Activated CD4-positive, alpha-beta T cell treated with anti-CD3 and anti-CD28 coated beads, Interleukin-2, amount 10 ng/mL, durations not matched to agents 24 days and 14 days (primary cell): ENCODE data around the gene WFDC8. TPM values are rescaled to one million over a fixed set of nuclear protein-coding genes. Genes with fewer than 3 reads are reported as not detected.

Experiments used
- DNase-seq: peaks from one replicate; pipeline ENCODE4 v3.0.0; 2022
- H3K27ac Mint-ChIP-seq: one replicate; pipeline ENCODE4 v1.8.0; 2022; ENCODE audit warnings: mild to moderate bottlenecking, mixed read lengths
- H3K27me3 Mint-ChIP-seq: one replicate; pipeline ENCODE4 v1.8.0; 2022; ENCODE audit warnings: mixed read lengths
- H3K36me3 Mint-ChIP-seq: one replicate; pipeline ENCODE4 v1.8.0; 2022; ENCODE audit warnings: low read depth, mild to moderate bottlenecking, mixed read lengths
- H3K4me1 Mint-ChIP-seq: one replicate; pipeline ENCODE4 v1.8.0; 2021; ENCODE audit warnings: mixed read lengths
- H3K4me3 Mint-ChIP-seq: one replicate; pipeline ENCODE4 v1.8.0; 2022; ENCODE audit warnings: mild to moderate bottlenecking, moderate library complexity, mixed read lengths
- H3K9me3 Mint-ChIP-seq: one replicate; pipeline ENCODE4 v1.8.0; 2021; ENCODE audit warnings: mixed read lengths
- intact Hi-C: fragments of 100-400 bp; cut with micrococcal nuclease; formaldehyde crosslinking; loops from one replicate; pipeline ENCODE4 v1.15.1; 2023
- total RNA-seq: library from RNA; stranded (reverse); gene quantifications from 2 replicates; pipeline ENCODE4 v1.2.3, GENCODE V29; 2022

The WFDC8 gene
- total RNA-seq, 1 donor from 2014 or later = not detected

GRCh38 chr20:45538209-45538799 is 40.8 kb downstream of the WFDC8 start:
- H3K27me3 Mint-ChIP-seq = peaks cover 5% of the 10 kb centered on the region
- intact Hi-C loops = no loop called here
- DNase-seq = no peak
- no peak overlapping the region for H3K27ac Mint-ChIP-seq
- H3K36me3 Mint-ChIP-seq = no peaks in the 10 kb centered on the region
- H3K4me3 Mint-ChIP-seq = no peak overlapping the region
- H3K9me3 Mint-ChIP-seq = no peaks in the 10 kb centered on the region
- no peaks in the 10 kb centered on the region for H3K4me1 Mint-ChIP-seq

GRCh38 chr20:45527294-45527693 is 51.8 kb downstream of the WFDC8 start:
- intact Hi-C loops = no loop called here
- no peak for DNase-seq
- Mint-ChIP-seq H3K9me3 (no peaks in the 10 kb centered on the region), H3K4me1 (no peaks in the 10 kb centered on the region), H3K27me3 (peaks cover 29% of the 10 kb centered on the region), H3K27ac (no peak overlapping the region), H3K4me3 (no peak overlapping the region), H3K36me3 (no peaks in the 10 kb centered on the region)

- H3K27ac Mint-ChIP-seq = no peak overlapping the region
- DNase-seq = no peak
- no peaks in the 10 kb centered on the region for H3K4me1 Mint-ChIP-seq
- H3K36me3 Mint-ChIP-seq = no peaks in the 10 kb centered on the region
- peaks cover 31% of the 10 kb centered on the region for H3K27me3 Mint-ChIP-seq
- H3K4me3 Mint-ChIP-seq = no peak overlapping the region
- intact Hi-C loops = no loop called here
- H3K9me3 Mint-ChIP-seq = no peaks in the 10 kb centered on the region
These were observed 55.3 kb downstream of the WFDC8 start for GRCh38 chr20:45523821-45524220.

- H3K4me1 Mint-ChIP-seq = no peaks in the 10 kb centered on the region
- H3K36me3 Mint-ChIP-seq = no peaks in the 10 kb centered on the region
- no peak overlapping the region for H3K27ac Mint-ChIP-seq
- peaks cover 19% of the 10 kb centered on the region for H3K27me3 Mint-ChIP-seq
- no peaks in the 10 kb centered on the region for H3K9me3 Mint-ChIP-seq
- H3K4me3 Mint-ChIP-seq = no peak overlapping the region
- intact Hi-C loops = no loop called here
- DNase-seq = no peak
These were observed 60.8 kb downstream of the WFDC8 start for GRCh38 chr20:45518282-45518681.

- Mint-ChIP-seq H3K36me3 (no peaks in the 10 kb centered on the region), H3K4me3 (no peak within 1 kb of the TSS), H3K4me1 (no peaks in the 10 kb centered on the region), H3K27me3 (peaks cover 16% of the 10 kb centered on the region), H3K27ac (no peak within 1 kb of the TSS), H3K9me3 (no peaks in the 10 kb centered on the region)
- DNase-seq = no peak
- intact Hi-C loops = no loop called here
These were observed 63.8 kb downstream of the WFDC8 start, which contains the start of gene SPINT3 for GRCh38 chr20:45515147-45515913. Gene SPINT3 (minus strand): TSS chr20:45515622. CDS start chr20:45515608, 14 bp downstream.

GRCh38 chr20:45510242-45510862 is 68.7 kb downstream of the WFDC8 start:
- Mint-ChIP-seq H3K9me3 (no peaks in the 10 kb centered on the region), H3K27ac (no peak overlapping the region), H3K4me3 (no peak overlapping the region), H3K4me1 (peaks cover 9% of the 10 kb centered on the region), H3K36me3 (no peaks in the 10 kb centered on the region), H3K27me3 (peaks cover 22% of the 10 kb centered on the region)
- DNase-seq = no peak
- intact Hi-C loops = no loop called here

- no peaks in the 10 kb centered on the region for H3K9me3 Mint-ChIP-seq
- no peaks in the 10 kb centered on the region for H3K36me3 Mint-ChIP-seq
- H3K27ac Mint-ChIP-seq = no peak overlapping the region
- peaks cover 22% of the 10 kb centered on the region for H3K27me3 Mint-ChIP-seq
- no peak overlapping the region for H3K4me3 Mint-ChIP-seq
- intact Hi-C loops = no loop called here
- peaks cover 9% of the 10 kb centered on the region for H3K4me1 Mint-ChIP-seq
- no peak for DNase-seq
These were observed 70.0 kb downstream of the WFDC8 start for GRCh38 chr20:45509091-45509490.

GRCh38 chr20:45508068-45508886 is 70.8 kb downstream of the WFDC8 start:
- no peaks in the 10 kb centered on the region for H3K36me3 Mint-ChIP-seq
- H3K27me3 Mint-ChIP-seq = peaks cover 24% of the 10 kb centered on the region
- intact Hi-C loops = no loop called here
- no peak overlapping the region for H3K27ac Mint-ChIP-seq
- DNase-seq = no peak
- peak overlapping the region; percentile 23 for H3K4me3 Mint-ChIP-seq
- no peaks in the 10 kb centered on the region for H3K9me3 Mint-ChIP-seq
- H3K4me1 Mint-ChIP-seq = peaks cover 9% of the 10 kb centered on the region

- H3K27me3 Mint-ChIP-seq = peaks cover 23% of the 10 kb centered on the region
- peaks cover 9% of the 10 kb centered on the region for H3K4me1 Mint-ChIP-seq
- H3K36me3 Mint-ChIP-seq = no peaks in the 10 kb centered on the region
- no peak for DNase-seq
- peak overlapping the region; percentile 16 for H3K27ac Mint-ChIP-seq
- H3K4me3 Mint-ChIP-seq = no peak overlapping the region
- intact Hi-C loops = no loop called here
- no peaks in the 10 kb centered on the region for H3K9me3 Mint-ChIP-seq
These were observed 71.9 kb downstream of the WFDC8 start for GRCh38 chr20:45507011-45507820.

- Mint-ChIP-seq H3K9me3 (no peaks in the 10 kb centered on the region), H3K4me3 (no peak overlapping the region), H3K27me3 (peaks cover 27% of the 10 kb centered on the region), H3K27ac (no peak overlapping the region), H3K36me3 (no peaks in the 10 kb centered on the region), H3K4me1 (peaks cover 9% of the 10 kb centered on the region)
- intact Hi-C loops = no loop called here
- DNase-seq = no peak
These were observed 72.7 kb downstream of the WFDC8 start for GRCh38 chr20:45506398-45506797.

- intact Hi-C loops = no loop called here
- Mint-ChIP-seq H3K4me3 (no peak overlapping the region), H3K27me3 (peaks cover 20% of the 10 kb centered on the region), H3K27ac (no peak overlapping the region), H3K9me3 (no peaks in the 10 kb centered on the region), H3K36me3 (no peaks in the 10 kb centered on the region), H3K4me1 (peaks cover 9% of the 10 kb centered on the region)
- DNase-seq = no peak
These were observed 75.7 kb downstream of the WFDC8 start for GRCh38 chr20:45503403-45503802.

GRCh38 chr20:45502561-45502960 is 76.5 kb downstream of the WFDC8 start:
- Mint-ChIP-seq H3K9me3 (no peaks in the 10 kb centered on the region), H3K36me3 (no peaks in the 10 kb centered on the region), H3K27ac (no peak overlapping the region), H3K27me3 (peaks cover 18% of the 10 kb centered on the region), H3K4me1 (peaks cover 7% of the 10 kb centered on the region), H3K4me3 (no peak overlapping the region)
- DNase-seq = no peak
- intact Hi-C loops = no loop called here
